Measurements from ENCODE around the gene CEP72. TPM values are rescaled to one million over a fixed set of nuclear protein-coding genes. Genes with fewer than 3 reads are reported as not detected.
A peak's percentile ranks its signal among the peaks of the same experiment; 100 is the strongest.

Gene CEP72
- total RNA-seq, 1 donor from 2014 or later: 27.2 TPM

GRCh38 chr5:636951-637350 lies 24.8 kb downstream of the CEP72 start:
- no peak for DNase-seq (ENCODE audit: low read depth, low spot score)
- Mint-ChIP-seq H3K27me3 (ENCODE audit: low read depth) (no peaks in the 10 kb centered on the region), H3K4me3 (no peak overlapping the region), H3K4me1 (no peaks in the 10 kb centered on the region), H3K9me3 (no peaks in the 10 kb centered on the region), H3K27ac (ENCODE audit: unreplicated experiment) (no peak overlapping the region), H3K36me3 (ENCODE audit: low read depth) (peaks cover 7% of the 10 kb centered on the region)
- TF ChIP-seq CTCF (conservative IDR thresholded peaks at IDR 0.05): no peak

- no peak overlapping the region for H3K4me3 Mint-ChIP-seq
- H3K4me1 Mint-ChIP-seq: no peaks in the 10 kb centered on the region
- no peak for TF ChIP-seq CTCF (conservative IDR thresholded peaks at IDR 0.05)
- no peaks in the 10 kb centered on the region for H3K9me3 Mint-ChIP-seq
- no peaks in the 10 kb centered on the region for H3K27me3 Mint-ChIP-seq (ENCODE audit: low read depth)
- DNase-seq (ENCODE audit: low read depth, low spot score): no peak
- peaks cover 7% of the 10 kb centered on the region for H3K36me3 Mint-ChIP-seq (ENCODE audit: low read depth)
- H3K27ac Mint-ChIP-seq (ENCODE audit: unreplicated experiment): peak overlapping the region; percentile 57
Observed at GRCh38 chr5:637581-638450, 25.7 kb downstream of the CEP72 start.

GRCh38 chr5:638501-639252 lies 26.5 kb downstream of the CEP72 start:
- no peak overlapping the region for H3K4me3 Mint-ChIP-seq

GRCh38 chr5:639253-639530 lies 27.1 kb downstream of the CEP72 start:
- H3K27me3 Mint-ChIP-seq (ENCODE audit: low read depth): no peaks in the 10 kb centered on the region
- peaks cover 7% of the 10 kb centered on the region for H3K36me3 Mint-ChIP-seq (ENCODE audit: low read depth)
- no peak overlapping the region for H3K27ac Mint-ChIP-seq (ENCODE audit: unreplicated experiment)
- no peaks in the 10 kb centered on the region for H3K4me1 Mint-ChIP-seq
- no peak for TF ChIP-seq CTCF (conservative IDR thresholded peaks at IDR 0.05)
- no peaks in the 10 kb centered on the region for H3K9me3 Mint-ChIP-seq
- DNase-seq (ENCODE audit: low read depth, low spot score): no peak
- no peak overlapping the region for H3K4me3 Mint-ChIP-seq

More at GRCh38 chr5:638501-639252, 26.5 kb downstream of the CEP72 start:
- H3K27me3 Mint-ChIP-seq (ENCODE audit: low read depth): no peaks in the 10 kb centered on the region
- no peak overlapping the region for H3K27ac Mint-ChIP-seq (ENCODE audit: unreplicated experiment)
- H3K36me3 Mint-ChIP-seq (ENCODE audit: low read depth): peaks cover 7% of the 10 kb centered on the region
- TF ChIP-seq CTCF (conservative IDR thresholded peaks at IDR 0.05): no peak
- no peaks in the 10 kb centered on the region for H3K9me3 Mint-ChIP-seq
- DNase-seq (ENCODE audit: low read depth, low spot score): no peak
- H3K4me1 Mint-ChIP-seq: no peaks in the 10 kb centered on the region

GRCh38 chr5:639584-640213 lies 27.6 kb downstream of the CEP72 start:
- H3K36me3 Mint-ChIP-seq (ENCODE audit: low read depth): peaks cover 7% of the 10 kb centered on the region
- TF ChIP-seq CTCF (conservative IDR thresholded peaks at IDR 0.05): no peak
- no peak overlapping the region for H3K4me3 Mint-ChIP-seq

More at GRCh38 chr5:639584-640213, 27.6 kb downstream of the CEP72 start:
- Mint-ChIP-seq H3K9me3 (no peaks in the 10 kb centered on the region), H3K27me3 (ENCODE audit: low read depth) (no peaks in the 10 kb centered on the region), H3K27ac (ENCODE audit: unreplicated experiment) (no peak overlapping the region), H3K4me1 (no peaks in the 10 kb centered on the region)
- no peak for DNase-seq (ENCODE audit: low read depth, low spot score)
